Endothelial cell of umbilical vein (primary cell): ENCODE data around the gene PID1. TPM values are rescaled to one million over a fixed set of nuclear protein-coding genes. Genes with fewer than 3 reads are reported as not detected.

Source experiments
- BruUV-seq: library from RNA; stranded (reverse); fragments of 400-500 nt; replicated peaks from 2 replicates; lab custom pipeline; 2021; lab: Mats Ljungman, UMichigan
- CTCF ChIA-PET: fragments of 300-600, 350-600 bp; sonication (Branson Sonifier 250); formaldehyde crosslinking; loops from one replicate; lab custom pipeline; 2021; ENCODE audit warnings: antibody characterized with exemption, inconsistent platforms; lab: Charles Lee
- POLR2A ChIA-PET: fragments of 300-600, 350-600 bp; sonication (Branson Sonifier 250); formaldehyde crosslinking; loops from one replicate; lab custom pipeline; 2021; ENCODE audit warnings: antibody characterized with exemption, inconsistent platforms; lab: Charles Lee
- DNase-seq: peaks from one replicate; pipeline ENCODE4 v3.0.0-alpha.2; 2011; ENCODE audit warnings: low read depth, low spot score
- FAIRE-seq: peaks from 2 replicates; lab custom pipeline; 2011; peaks lifted over from hg19 to GRCh38; lab: Jason Lieb, UNC
- H2AFZ ChIP-seq: 2 replicates; pipeline ENCODE4 v1.6.0; 2012; ENCODE audit warnings: low read depth, low read length, control low read depth, inconsistent platforms
- H3K27ac ChIP-seq: 2 replicates; pipeline ENCODE4 v1.5.1; 2011; ENCODE audit warnings: low read depth, mild to moderate bottlenecking, control low read depth, low read length, moderate library complexity; ENCODE audit not compliant: insufficient read depth
- H3K27me3 ChIP-seq, 2 experiments: 2 replicates each; pipeline versions ENCODE4 v1.6.0 to v1.6.1; 2011; ENCODE audit warnings: low read length in 2 of 2, mixed read lengths in 1 of 2; ENCODE audit not compliant: control insufficient read depth in 2 of 2, insufficient read depth in 2 of 2
- H3K36me3 ChIP-seq, 2 experiments: 2 replicates in 1 of 2; 3 replicates in 1 of 2; pipeline ENCODE4 v1.5.1; 2011; ENCODE audit warnings: low read length in 2 of 2, mild to moderate bottlenecking in 1 of 2, moderate library complexity in 1 of 2; ENCODE audit not compliant: control insufficient read depth in 2 of 2, insufficient read depth in 2 of 2; ENCODE audit errors: extremely low read depth in 1 of 2
- H3K4me1 ChIP-seq: 3 replicates; pipeline ENCODE4 v1.5.1; 2011; ENCODE audit warnings: mild to moderate bottlenecking, low read length; ENCODE audit not compliant: control insufficient read depth, insufficient read depth; ENCODE audit errors: extremely low read depth
- H3K4me2 ChIP-seq: 2 replicates; pipeline ENCODE4 v1.6.1; 2011; ENCODE audit warnings: low read length, control low read depth, mixed read lengths; ENCODE audit not compliant: insufficient read depth
- H3K4me3 ChIP-seq, 3 experiments: fragments of 200-600 bp in 1 of 3; sonication (generic), shearing (Covaris generic) in 1 of 3; replicated peaks in 1 of 3; 2 replicates each; pipeline ENCODE4 v1.5.1; 2011 to 2016; ENCODE audit warnings: control low read depth in 3 of 3, low read length in 3 of 3, mild to moderate bottlenecking in 2 of 3, inconsistent platforms in 1 of 3, low read depth in 1 of 3, moderate library complexity in 1 of 3; ENCODE audit not compliant: insufficient read depth in 1 of 3
- H3K79me2 ChIP-seq: 2 replicates; pipeline ENCODE4 v1.6.0; 2012; ENCODE audit warnings: low read length, inconsistent platforms; ENCODE audit not compliant: control insufficient read depth, insufficient read depth
- H3K9ac ChIP-seq: replicated peaks from 2 replicates; pipeline ENCODE3; 2011; ENCODE audit warnings: low read length, control low read depth; ENCODE audit not compliant: insufficient read depth; ENCODE audit errors: extremely low read depth
- H3K9me1 ChIP-seq: replicated peaks from 3 replicates; pipeline ENCODE4 v1.6.0; 2011; ENCODE audit warnings: mild to moderate bottlenecking, low read length; ENCODE audit not compliant: control insufficient read depth, insufficient read depth; ENCODE audit errors: extremely low read depth
- H3K9me3 ChIP-seq: replicated peaks from 2 replicates; pipeline ENCODE4 v1.5.1; 2012; ENCODE audit warnings: low read length, inconsistent platforms; ENCODE audit not compliant: control insufficient read depth, insufficient read depth
- H4K20me1 ChIP-seq: replicated peaks from 2 replicates; pipeline ENCODE3; 2011; ENCODE audit warnings: mild to moderate bottlenecking, low read length; ENCODE audit not compliant: control insufficient read depth, insufficient read depth; ENCODE audit errors: extremely low read depth
- EZH2 ChIP-seq: IDR thresholded peaks from 2 replicates; pipeline ENCODE4 v1.6.1; 2012; ENCODE audit warnings: borderline replicate concordance, low read depth, mild to moderate bottlenecking, moderate library complexity, low read length, inconsistent platforms; ENCODE audit not compliant: severe bottlenecking
- FOS ChIP-seq: IDR thresholded peaks from 2 replicates; pipeline ENCODE4 v1.6.1; 2011; ENCODE audit warnings: mild to moderate bottlenecking, low read length, moderate library complexity, borderline replicate concordance; ENCODE audit not compliant: insufficient read depth
- GATA2 ChIP-seq: IDR thresholded peaks from 2 replicates; pipeline ENCODE4 v1.7.0; 2011; ENCODE audit warnings: low read depth, mild to moderate bottlenecking, moderate library complexity, mixed read lengths, low read length; ENCODE audit not compliant: insufficient read length, insufficient read depth
- JUN ChIP-seq: IDR thresholded peaks from 2 replicates; pipeline ENCODE4 v1.6.1; 2011; ENCODE audit warnings: borderline replicate concordance, low read depth; ENCODE audit not compliant: insufficient read length, insufficient read depth
- MYC ChIP-seq: IDR thresholded peaks from one replicate; pipeline ENCODE4 v1.6.1; 2011; ENCODE audit warnings: mild to moderate bottlenecking, low read depth, low read length
- POLR2A ChIP-seq: IDR thresholded peaks from 2 replicates; pipeline ENCODE4 v1.6.1; 2012; ENCODE audit warnings: low read depth, mild to moderate bottlenecking, control low read depth, low read length
- POLR2AphosphoS5 ChIP-seq: IDR thresholded peaks from 2 replicates; pipeline ENCODE4 v1.6.1; 2012; ENCODE audit warnings: low read depth, mild to moderate bottlenecking, control low read depth, low read length, moderate library complexity; ENCODE audit not compliant: insufficient read depth
- dilution Hi-C: fragments of 300-500 bp; cut with MboI; formaldehyde crosslinking; loops from one replicate; pipeline ENCODE4 v1.15.0; 2019; ENCODE audit warnings: low sequenced_read_pairs; ENCODE audit not compliant: extremely low pct_ligation_motif_present
- intact Hi-C: fragments of 100-400 bp; cut with micrococcal nuclease; formaldehyde crosslinking; loops from one replicate; pipeline ENCODE4 v1.10.0; 2022
- polyA plus RNA-seq, 4 experiments: library from polyadenylated mRNA; depleted of rRNA in 3 of 4; stranded (reverse) in 3 of 4; unstranded in 1 of 4; fragments of >200 nt; gene quantifications; 2 replicates each; pipeline versions ENCODE4 v1.2.1 to v1.2.3, GENCODE V29; 2011 to 2012; ENCODE audit warnings: missing spikeins in 1 of 4
- total RNA-seq: library from RNA; stranded (reverse); gene quantifications from 2 replicates; pipeline ENCODE4 v1.2.3, GENCODE V29; 2021
- TF ChIP-seq, protein P1 (sequence below), 2 donors: IDR thresholded peaks; 1 replicate in 1 of 2; 2 replicates in 1 of 2; pipeline ENCODE4 v1.5.1; 2011; ENCODE audit warnings: low read length in 2 of 2, mild to moderate bottlenecking in 2 of 2, moderate library complexity in 2 of 2, control low read depth in 1 of 2, inconsistent platforms in 1 of 2, low read depth in 1 of 2; ENCODE audit not compliant: insufficient read depth in 1 of 2; ENCODE audit errors: extremely low read depth in 1 of 2
- TF ChIP-seq, protein P2 (sequence below): IDR thresholded peaks from 2 replicates; pipeline ENCODE4 v1.6.1; 2011; ENCODE audit not compliant: insufficient read depth, insufficient read length

The PID1 gene
- total and polyA plus RNA-seq, 2 donors (not counting 3 experiments of a cell fraction or from before 2014, with no cell fraction given), result not detected

DNA sequence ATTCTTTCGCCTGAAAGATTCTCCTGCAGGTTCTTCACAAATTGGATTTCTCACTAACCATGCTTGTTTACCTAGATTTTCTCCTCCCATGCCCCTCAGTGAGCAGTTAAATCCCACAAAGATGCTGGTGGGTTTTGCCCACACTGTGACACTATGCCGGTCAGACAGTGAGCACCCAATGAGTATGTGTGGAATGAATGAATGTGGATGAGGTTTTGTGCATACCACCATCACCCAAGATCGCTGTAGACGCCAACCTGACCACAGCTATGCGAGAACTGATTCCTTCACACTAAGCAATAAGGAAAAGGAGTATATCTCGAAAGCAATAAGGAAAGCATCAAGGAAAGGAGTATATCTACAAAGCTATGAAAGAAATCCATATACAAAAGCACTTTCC, 116.7 kb downstream of the PID1 start:
- dilution Hi-C loops (no loop called here), intact Hi-C loops (no loop called here)
- H3K4me3 ChIP-seq, result no peak overlapping the region
- CTCF ChIA-PET, result no interaction called here
- H3K27ac ChIP-seq, result no peak overlapping the region
- H3K27me3 ChIP-seq, result no peaks in the 10 kb centered on the region
- no peaks in the 10 kb centered on the region for H3K9me1 ChIP-seq
- TF ChIP-seq POLR2AphosphoS5 (no peak), POLR2A (no peak), EZH2 (no peak), MYC (no peak), JUN (no peak), GATA2 (no peak), FOS (no peak)
- TF ChIP-seq, protein P1, sequence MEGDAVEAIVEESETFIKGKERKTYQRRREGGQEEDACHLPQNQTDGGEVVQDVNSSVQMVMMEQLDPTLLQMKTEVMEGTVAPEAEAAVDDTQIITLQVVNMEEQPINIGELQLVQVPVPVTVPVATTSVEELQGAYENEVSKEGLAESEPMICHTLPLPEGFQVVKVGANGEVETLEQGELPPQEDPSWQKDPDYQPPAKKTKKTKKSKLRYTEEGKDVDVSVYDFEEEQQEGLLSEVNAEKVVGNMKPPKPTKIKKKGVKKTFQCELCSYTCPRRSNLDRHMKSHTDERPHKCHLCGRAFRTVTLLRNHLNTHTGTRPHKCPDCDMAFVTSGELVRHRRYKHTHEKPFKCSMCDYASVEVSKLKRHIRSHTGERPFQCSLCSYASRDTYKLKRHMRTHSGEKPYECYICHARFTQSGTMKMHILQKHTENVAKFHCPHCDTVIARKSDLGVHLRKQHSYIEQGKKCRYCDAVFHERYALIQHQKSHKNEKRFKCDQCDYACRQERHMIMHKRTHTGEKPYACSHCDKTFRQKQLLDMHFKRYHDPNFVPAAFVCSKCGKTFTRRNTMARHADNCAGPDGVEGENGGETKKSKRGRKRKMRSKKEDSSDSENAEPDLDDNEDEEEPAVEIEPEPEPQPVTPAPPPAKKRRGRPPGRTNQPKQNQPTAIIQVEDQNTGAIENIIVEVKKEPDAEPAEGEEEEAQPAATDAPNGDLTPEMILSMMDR (IDR thresholded peaks at IDR 0.05; ENCODE audit: extremely low read depth in 1 of 2, insufficient read depth in 1 of 2, low read depth in 1 of 2, low read length in 2 of 2), result no peak
- TF ChIP-seq, protein P2, sequence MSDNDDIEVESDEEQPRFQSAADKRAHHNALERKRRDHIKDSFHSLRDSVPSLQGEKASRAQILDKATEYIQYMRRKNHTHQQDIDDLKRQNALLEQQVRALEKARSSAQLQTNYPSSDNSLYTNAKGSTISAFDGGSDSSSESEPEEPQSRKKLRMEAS, result no peak
- no peaks in the 10 kb centered on the region for H3K36me3 ChIP-seq
- H3K9me3 ChIP-seq, result peaks cover 2% of the 10 kb centered on the region
- H3K4me2 ChIP-seq, result no peak overlapping the region
- FAIRE-seq, result no peak
- POLR2A ChIA-PET, result no interaction called here
- H2AFZ ChIP-seq, result no peak overlapping the region
- no peak overlapping the region for H3K9ac ChIP-seq
- H3K79me2 ChIP-seq, result no peaks in the 10 kb centered on the region
- DNase-seq, result no peak
- H4K20me1 ChIP-seq, result no peaks in the 10 kb centered on the region
- H3K4me1 ChIP-seq, result no peaks in the 10 kb centered on the region
- BruUV-seq, result no TSS peak
